ENCODE results near the gene SLC26A5.

SLC26A5 gene

DNA sequence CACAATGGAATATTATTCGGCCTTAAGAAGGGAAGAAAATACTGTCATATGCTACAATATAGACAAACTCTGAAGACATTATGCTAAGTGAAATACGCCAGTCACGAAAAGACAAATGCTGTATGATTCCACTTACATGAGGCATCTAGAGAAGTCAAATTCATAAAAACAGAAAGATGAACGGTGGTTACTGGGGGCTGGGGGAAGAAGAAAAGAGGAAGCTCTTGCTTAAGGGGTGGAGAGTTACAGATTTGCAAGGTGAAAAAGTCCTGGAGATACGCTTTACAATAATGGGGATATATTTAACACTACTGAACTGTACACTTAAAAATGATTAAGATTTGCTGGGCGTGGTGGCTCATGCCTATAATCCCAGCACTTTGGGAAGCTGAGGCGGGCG is 49.5 kb downstream of the SLC26A5 start:
- no peak for TF ChIP-seq ZFX (IDR thresholded peaks at IDR 0.05)
- no peak for TF ChIP-seq CTCF (conservative IDR thresholded peaks at IDR 0.05)
- no peak overlapping the region for H3K27ac ChIP-seq

GRCh38 chr7:103395071-103395470 is 50.9 kb downstream of the SLC26A5 start:
- TF ChIP-seq CTCF (conservative IDR thresholded peaks at IDR 0.05) = no peak
- no peak for TF ChIP-seq ZFX (IDR thresholded peaks at IDR 0.05)
- no peak overlapping the region for H3K27ac ChIP-seq

DNA sequence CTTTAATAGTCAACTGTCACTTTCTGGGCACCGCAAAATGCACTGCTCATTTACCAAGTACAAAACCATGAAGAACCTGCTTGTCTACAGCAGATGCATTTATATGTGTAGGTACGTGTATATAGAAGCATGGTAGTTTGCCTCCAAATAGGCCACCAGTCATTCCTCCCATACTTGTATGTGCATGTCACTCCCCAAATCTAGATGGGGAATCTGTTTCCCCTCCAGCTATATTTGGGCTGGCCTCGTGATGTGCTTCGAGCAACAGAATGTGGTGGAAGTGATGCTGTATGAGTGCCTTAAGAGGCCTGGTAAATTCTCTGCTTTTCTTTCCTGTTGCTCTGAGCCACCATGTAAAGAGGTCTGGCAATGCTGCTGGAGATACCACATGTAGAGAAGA is 51.4 kb downstream of the SLC26A5 start:
- no peak for TF ChIP-seq CTCF (conservative IDR thresholded peaks at IDR 0.05)
- no peak for TF ChIP-seq ZFX (IDR thresholded peaks at IDR 0.05)
- H3K27ac ChIP-seq = no peak overlapping the region

DNA sequence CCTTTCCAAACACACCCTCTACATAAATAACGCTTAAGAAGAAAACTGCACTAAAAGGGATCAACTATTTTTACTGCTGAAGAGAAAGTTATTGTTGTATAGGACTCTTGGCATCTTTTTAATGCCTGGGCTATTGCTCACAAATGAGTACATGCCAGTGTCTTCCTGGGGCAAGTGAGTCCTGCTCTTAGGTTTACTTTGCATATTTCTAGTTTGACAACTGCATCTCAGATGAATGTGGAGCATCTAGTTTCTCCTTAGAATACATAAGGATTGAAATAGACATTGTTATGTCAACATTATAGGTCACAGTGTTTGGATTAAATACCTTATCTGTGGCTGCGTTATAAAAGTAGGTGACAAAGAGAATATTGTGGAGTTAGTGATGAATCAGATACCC is 54.0 kb downstream of the SLC26A5 start:
- TF ChIP-seq CTCF (conservative IDR thresholded peaks at IDR 0.05) (no peak), ZFX (IDR thresholded peaks at IDR 0.05) (no peak)
- no peak overlapping the region for H3K27ac ChIP-seq

DNA sequence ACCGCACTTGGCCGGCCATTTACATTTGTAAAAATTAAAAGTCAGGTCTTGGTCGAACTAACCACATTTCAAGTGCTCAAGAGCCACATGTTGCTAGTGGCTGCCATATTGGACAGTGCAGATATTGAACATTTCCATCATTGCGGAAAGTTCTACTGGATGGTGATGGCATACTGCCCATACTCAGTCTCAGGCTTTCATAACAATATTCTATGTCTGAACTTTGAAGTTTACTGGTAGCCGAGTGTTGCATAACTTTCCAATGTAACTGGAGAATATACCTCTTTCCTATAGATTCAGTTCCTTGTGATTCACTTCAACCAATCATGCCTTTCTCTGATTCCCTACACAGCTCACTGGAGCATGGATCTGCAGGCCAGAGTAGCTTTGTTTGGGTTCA is 54.9 kb downstream of the SLC26A5 start:
- TF ChIP-seq ZFX (IDR thresholded peaks at IDR 0.05) (no peak), CTCF (conservative IDR thresholded peaks at IDR 0.05) (no peak)
- H3K27ac ChIP-seq = no peak overlapping the region

DNA sequence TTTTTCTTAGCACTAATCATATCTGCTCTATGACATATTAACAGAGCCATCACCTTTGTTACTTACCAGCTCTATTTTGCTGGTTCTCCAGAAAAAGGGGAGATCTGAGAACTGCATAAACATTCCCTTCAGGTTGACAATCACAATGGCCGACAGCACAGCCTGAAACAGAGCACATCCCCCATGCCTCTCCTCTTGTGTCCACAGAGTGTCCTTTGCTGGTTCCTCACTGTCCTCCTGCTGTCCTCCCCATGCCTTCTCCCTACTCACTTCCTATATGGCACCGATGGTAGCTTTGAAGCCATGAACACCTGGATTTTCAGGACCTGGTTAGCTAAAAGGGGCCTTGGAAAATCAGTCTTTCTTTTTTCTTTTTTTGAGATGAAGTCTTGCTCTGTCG is 56.7 kb downstream of the SLC26A5 start:
- TF ChIP-seq CTCF (conservative IDR thresholded peaks at IDR 0.05) (no peak), ZFX (IDR thresholded peaks at IDR 0.05) (no peak)
- no peak overlapping the region for H3K27ac ChIP-seq

DNA sequence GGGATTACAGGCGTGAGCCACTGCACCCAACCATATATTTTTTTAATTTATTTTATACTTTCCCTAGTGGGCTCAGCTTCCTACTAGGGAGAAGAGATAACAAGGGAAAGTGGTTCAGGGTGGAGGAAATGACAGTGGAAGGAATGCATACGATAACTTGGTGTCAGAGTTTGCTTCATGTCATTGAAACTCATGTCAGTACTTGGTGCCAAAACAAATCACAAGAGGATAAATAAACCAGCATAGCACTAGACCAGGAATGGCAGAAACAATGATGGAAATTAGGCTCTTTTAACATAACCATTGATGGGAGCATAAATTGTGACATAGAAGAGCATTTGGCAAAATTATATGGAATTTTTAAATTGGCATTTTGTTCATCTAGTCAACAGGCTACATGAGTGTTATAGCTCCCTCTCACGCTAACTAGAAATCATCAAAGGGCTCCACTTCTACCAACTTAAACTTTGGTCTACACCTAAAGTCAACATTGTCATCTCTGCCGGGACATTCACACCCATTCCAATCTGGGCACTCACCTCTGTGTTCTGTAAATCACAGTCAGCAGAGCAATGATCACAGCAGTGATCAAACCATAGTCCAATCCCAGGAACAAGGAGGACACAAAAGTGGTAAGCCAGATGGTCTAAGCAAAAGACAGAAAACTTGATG is 57.4 kb downstream of the SLC26A5 start:
- TF ChIP-seq ZFX (IDR thresholded peaks at IDR 0.05) (no peak), CTCF (conservative IDR thresholded peaks at IDR 0.05) (no peak)
- no peak overlapping the region for H3K27ac ChIP-seq
